Activated T-cell treated with anti-CD3 and anti-CD28 coated beads, Interleukin-2, amount 50 U/mL, for 48 hours (primary cell): ENCODE results near the gene GNG12.

Experiments used
- DNase-seq, 2 experiments: peaks; one replicate each; pipeline ENCODE4 v3.0.0-alpha.2; 2020

The GNG12 gene

GRCh38 chr1:67839826-67840225 is 6.6 kb upstream of the GNG12 start:
- DNase-seq, result no peak

DNA sequence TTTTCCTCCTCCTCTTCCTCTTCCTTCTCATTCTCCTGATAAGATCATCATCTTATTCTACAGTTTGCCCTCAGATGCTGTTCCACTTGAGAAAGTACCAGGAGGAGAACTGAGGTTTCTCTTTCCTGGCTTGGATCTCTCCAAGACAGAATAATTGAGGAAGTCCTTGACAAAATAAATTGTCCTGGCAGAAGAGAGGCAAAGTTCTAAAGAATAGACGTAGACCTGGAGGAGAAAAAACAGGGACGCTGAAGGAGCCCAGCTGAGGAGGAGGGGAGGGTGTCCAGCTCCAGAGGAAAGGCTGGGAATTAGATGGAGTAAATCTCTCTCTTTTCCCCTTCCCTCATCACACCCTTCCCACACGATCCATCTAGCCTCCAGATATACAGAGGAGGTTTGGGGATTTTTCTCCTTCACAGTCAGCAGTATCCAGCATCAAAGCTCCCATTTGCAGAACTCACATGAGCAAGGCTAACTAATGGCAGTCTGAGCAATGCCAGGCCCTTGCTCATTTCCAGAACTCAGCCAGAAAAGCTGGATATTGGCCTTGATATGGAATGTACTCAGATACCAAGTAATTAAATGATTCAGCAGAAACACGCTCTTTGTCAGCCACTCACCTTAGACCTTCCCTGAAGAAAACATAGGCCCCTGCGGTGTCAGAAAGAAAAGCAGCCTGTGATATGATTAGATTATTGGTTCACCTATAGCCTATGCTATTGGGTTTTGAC is 5.1 kb upstream of the GNG12 start:
- DNase-seq, result no peak

DNA sequence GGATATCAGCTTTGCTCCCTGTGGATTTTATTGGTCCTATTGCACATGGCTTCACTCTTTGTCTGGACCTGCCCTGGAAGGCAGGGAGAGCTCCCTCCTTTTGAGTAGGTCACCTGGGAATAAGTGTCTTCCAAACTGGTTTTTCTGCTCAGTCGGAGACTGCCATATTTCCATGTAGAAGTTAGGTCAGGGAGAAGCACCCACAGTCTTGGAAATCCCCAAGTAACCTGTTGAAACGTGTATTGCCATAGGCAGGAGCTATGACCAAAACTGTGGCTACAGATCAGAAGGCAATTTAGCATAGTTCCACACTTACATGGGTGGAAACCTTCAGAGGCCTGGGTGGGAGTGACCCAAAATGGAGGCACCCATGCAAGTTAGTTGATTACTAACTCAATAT is 3.5 kb upstream of the GNG12 start:
- DNase-seq, result no peak

DNA sequence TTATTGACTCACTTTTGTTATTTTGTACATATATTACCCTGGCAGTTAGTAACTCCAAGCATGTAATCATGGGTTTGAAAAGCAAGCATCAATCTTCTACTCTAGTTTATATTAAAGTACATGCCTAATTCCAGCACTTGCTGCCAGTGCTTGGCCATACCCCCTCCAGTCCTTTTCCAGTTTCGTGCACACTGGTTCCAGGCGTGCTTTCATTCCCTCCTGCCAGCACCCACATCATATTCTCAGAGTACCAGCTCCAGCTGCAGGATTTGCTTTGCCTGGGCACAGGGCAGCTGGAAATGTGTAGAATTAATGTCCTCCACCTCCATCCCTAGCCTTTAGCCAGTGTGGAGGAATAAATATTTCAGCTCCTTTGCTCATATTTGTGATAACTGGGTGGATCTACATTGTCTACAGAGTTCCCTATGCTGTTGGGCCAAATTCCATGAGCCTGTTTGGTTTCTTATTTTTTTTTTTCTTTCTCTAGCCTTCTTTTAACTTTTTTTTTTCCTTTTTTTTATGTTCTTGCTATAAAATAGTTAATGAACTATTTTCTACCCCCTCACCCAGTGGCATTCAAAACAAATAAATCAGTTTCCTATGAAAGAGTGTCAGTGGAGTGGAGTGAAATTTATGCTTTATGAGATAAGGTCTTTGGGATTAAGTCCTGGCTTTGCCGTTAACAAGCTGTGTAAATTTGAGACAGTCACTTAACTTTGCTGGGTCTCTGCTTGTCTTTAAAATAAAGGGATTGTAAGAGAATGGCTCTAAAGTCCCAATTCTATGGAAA is 2.6 kb upstream of the GNG12 start:
- DNase-seq, result no peak

DNA sequence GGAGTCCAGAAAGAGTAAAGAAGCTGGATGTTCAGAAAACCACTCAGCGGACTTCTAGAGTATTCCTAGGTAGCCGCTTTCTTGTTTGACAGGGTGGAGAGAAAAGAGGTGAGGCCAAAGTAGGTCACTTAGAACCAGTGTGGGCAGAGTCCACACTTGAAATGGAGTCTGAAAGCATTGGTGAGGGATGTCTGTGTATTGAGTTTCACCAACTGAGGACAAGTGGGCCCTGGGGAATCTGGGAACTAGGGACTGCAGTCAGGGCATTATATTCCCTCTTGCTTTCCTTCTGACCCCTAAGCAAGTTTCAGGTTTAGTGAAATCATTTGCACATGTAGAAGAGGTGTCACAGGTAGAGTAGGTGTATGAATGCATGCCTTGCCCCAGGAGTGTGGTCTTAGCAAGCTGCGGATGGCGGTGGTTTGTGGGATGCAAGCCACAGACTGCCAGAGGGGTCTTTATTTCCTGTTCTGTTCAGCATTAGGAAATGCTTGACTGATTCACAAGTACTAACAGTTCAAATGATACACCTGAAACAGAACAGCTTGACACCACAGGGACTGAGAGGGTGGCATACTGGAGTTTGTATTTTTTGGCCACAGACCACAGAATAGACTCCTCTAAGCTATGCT is 1.1 kb upstream of the GNG12 start:
- DNase-seq, result peak in 1 of 2 experiments; percentile 22

GRCh38 chr1:67833602-67833940 is 304 bp upstream of the GNG12 start:
- DNase-seq, result no peak

DNA sequence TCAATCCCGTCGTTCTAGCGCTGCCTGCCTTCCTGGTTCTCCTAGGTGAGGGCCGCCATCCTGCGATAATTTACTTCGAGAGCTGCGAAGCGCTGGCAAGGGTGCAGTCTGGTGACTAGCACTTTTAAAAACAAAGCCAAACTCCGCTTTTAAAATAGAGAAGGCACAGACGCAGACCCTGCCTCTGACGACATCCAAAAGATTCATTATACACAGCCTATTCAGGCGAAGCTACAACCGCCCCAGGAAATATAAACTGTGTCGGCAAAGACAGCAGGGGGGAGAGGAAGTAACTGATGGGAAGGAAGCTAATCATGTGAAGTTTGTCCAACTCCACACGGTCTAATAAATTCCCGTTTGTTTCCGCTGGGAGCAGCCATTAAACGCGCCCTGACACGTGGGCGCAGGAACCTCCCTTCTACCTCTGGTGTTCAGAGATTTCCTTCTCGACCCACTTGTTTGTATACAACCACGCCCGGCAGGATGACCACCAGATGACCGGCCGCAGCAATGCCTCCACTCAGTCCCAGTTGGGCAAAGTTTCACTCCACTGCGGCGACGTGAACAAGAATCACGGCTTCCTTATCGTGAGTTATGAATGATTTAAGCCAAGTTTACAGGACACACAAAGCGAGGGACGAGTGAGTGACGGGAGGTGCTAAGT is 1.3 kb downstream of the GNG12 start:
- peak; percentile 20 to 22 for DNase-seq

DNA sequence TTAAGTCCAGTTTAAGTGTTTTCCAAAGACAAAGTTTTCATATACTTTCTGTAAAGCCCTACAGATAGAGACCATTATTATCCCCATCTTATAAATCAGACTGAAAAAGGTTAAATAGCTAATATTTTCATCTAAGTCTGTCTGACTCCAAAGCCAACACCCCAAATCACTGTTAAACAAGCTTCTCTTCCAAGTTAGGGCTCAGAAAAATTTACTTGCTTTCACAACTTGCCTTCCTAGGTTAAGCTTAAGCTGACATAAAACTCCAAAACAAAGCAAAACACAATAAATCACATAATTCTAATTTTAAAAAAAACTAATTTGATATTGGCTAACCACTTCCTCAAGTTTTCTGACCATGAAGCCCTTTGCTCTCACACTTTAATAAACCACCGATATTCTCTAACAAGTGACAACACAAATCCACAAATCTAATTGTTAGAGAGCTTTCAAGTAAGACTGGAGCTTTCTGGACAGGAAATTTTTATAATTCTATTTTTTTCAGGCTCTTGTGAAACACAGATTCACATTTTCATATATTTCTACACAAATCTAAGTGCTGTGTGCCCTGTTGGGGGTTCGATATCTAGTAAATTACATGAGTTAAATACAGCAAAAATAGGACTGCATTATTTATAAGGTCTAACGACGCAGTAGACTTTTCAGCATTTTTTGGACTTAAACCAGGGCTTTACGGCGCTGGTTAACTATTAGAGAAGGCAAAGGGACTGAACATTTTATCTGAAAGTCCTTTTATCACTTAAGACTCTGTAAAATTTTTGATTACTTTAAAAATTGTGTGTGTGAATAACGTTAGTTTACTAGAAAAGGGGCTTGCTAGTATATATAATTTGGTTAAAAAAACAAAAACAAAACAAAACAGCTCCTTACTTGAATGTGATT is 2.1 kb downstream of the GNG12 start:
- no peak for DNase-seq

DNA sequence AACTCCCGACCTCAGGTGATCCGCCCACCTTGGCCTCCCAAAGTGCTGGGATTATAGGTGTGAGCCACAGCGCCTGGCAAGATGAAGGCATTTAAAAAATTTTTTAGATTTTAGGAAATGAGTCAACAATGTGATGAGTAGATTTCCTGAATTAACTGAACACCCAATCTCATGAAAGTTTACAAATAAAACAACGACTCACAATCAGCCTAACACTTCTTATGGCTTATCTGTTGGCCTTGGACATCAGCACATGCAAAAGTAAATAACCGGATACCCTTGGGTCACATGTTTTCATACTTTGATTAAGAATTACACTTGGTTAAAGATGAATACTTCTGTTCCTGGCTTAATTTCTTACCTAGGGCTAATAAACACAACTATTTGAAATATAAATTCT is 3.0 kb downstream of the GNG12 start:
- no peak for DNase-seq

GRCh38 chr1:67827688-67828087 is 5.6 kb downstream of the GNG12 start:
- DNase-seq, result no peak

GRCh38 chr1:67825591-67825990 is 7.7 kb downstream of the GNG12 start:
- no peak for DNase-seq

DNA sequence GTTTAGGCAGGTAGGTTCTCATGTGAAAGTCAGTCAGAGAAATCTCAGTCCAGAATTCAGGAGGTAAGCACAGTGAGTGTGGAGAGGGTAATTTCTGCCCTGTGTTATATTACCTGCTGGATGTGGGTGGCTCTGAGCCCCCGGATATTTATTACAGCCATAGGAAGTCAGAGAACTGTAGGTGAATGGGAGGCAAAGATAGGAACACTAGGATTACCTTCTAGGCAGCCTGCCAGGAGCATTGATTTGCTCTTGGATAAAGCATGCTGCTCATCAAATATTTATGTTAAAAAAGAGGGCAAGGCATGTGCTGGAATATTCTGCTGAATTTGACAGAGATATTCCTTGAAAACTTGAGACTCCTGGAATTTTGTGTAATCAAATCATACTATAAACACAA is 8.5 kb downstream of the GNG12 start:
- DNase-seq, result no peak

DNA sequence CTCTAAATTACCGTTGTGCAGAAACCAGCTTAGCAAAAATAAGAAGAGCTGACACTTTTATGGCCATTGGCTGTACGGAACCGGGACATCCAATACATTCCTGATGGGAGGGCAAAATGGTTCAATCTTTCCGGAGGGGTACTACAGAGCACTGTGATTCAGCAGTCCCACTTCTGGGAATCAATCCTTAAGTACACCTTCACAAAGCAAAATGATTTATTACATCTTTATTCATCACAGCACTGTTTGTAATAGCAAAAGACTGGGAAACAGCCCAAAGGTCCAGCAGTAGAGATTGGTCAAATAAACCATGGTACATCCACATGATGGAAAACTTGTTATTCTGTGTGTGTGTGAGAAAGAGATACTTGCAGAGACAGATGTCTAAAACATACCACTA is 9.7 kb downstream of the GNG12 start:
- no peak for DNase-seq

- no peak for DNase-seq
Observed at GRCh38 chr1:67821263-67821662, 12.0 kb downstream of the GNG12 start.

- no peak for DNase-seq
Observed at GRCh38 chr1:67818725-67819301, 14.5 kb downstream of the GNG12 start.

DNA sequence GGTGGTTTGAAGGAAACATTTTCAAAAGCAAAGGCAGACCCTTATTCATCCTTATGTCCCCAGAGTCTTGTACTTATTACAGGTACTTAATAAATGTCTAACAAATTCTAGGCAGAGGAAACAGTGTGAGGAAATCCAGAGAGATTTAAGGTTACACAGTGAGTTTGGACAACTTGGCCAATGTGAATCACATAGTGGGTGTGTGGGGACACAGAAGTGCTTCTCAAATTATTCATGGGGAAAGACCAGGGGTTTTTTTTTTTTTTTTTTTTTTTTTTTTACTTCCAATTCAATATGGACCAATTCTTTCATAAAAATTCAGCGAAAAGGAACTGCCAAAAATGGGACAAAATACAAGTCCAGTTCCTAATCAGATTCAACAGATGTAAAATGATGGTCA is 15.1 kb downstream of the GNG12 start:
- no peak for DNase-seq

DNA sequence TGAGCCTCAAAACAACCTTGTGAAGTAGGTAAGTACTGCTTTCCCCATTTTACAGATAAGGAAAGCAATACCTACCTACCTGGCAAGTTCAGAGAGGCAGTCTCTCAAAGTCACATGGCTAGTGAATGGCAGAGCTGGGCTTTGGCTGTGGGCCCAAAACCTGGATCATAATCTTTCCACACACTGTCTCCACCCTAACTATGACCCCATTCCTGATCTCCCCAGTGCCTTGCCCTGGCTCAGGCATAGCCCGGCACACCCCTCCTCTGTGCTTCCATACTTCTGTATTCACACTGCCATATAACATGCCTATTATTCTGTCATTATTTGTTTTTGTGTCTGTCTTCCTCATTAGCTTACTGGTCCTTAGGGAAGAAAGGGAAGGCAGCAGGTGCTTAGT is 15.9 kb downstream of the GNG12 start:
- no peak for DNase-seq

GRCh38 chr1:67816506-67816905 is 16.8 kb downstream of the GNG12 start:
- no peak for DNase-seq

- DNase-seq, result no peak
Observed at GRCh38 chr1:67816095-67816475, 17.2 kb downstream of the GNG12 start.

- no peak for DNase-seq
Observed at GRCh38 chr1:67815303-67816094, 17.8 kb downstream of the GNG12 start.

- DNase-seq, result no peak
Observed at GRCh38 chr1:67814121-67814772, 19.0 kb downstream of the GNG12 start.
